ENCODE measurements around the gene KATNAL2.

KATNAL2 gene

GRCh38 chr18:46917803-46918600, 600 bp downstream of the KATNAL2 start:
- Histone ChIP-seq H3K27ac (peak overlapping the region; percentile 83), H3K27me3 (replicated peaks) (no peaks in the 10 kb centered on the region), H3K4me3 (ENCODE audit: low read depth, low read length) (peak overlapping the region; percentile 81), H3K36me3 (replicated peaks) (no peaks in the 10 kb centered on the region)
- in situ Hi-C loops (cut with HindIII; ENCODE audit: low pct_ligation_motif_present, low sequenced_read_pairs): no loop called here
- peak; percentile 41 for DNase-seq
- no peak for TF ChIP-seq CTCF (IDR thresholded peaks at IDR 0.05; ENCODE audit: low read depth, low read length, missing control alignments)

GRCh38 chr18:46920067-46920466, 2.7 kb downstream of the KATNAL2 start:
- H3K27ac ChIP-seq: no peak overlapping the region
- no peak overlapping the region for H3K4me3 ChIP-seq (ENCODE audit: low read depth, low read length)
- H3K36me3 ChIP-seq (replicated peaks): no peaks in the 10 kb centered on the region
- TF ChIP-seq CTCF (IDR thresholded peaks at IDR 0.05; ENCODE audit: low read depth, low read length, missing control alignments): no peak
- H3K27me3 ChIP-seq (replicated peaks): no peaks in the 10 kb centered on the region
- DNase-seq: no peak
- in situ Hi-C loops (cut with HindIII; ENCODE audit: low pct_ligation_motif_present, low sequenced_read_pairs): no loop called here

GRCh38 chr18:46920653-46921052, 3.3 kb downstream of the KATNAL2 start:
- DNase-seq: no peak
- H3K36me3 ChIP-seq (replicated peaks): no peaks in the 10 kb centered on the region
- in situ Hi-C loops (cut with HindIII; ENCODE audit: low pct_ligation_motif_present, low sequenced_read_pairs): no loop called here

GRCh38 chr18:46939337-46939963, 22.0 kb downstream of the KATNAL2 start:
- no peak for TF ChIP-seq CTCF (IDR thresholded peaks at IDR 0.05; ENCODE audit: low read depth, low read length, missing control alignments)
- H3K27me3 ChIP-seq (replicated peaks): no peaks in the 10 kb centered on the region
- in situ Hi-C loops (cut with HindIII; ENCODE audit: low pct_ligation_motif_present, low sequenced_read_pairs): no loop called here
- H3K4me3 ChIP-seq (ENCODE audit: low read depth, low read length): no peak overlapping the region
- H3K27ac ChIP-seq: no peak overlapping the region
- peak; percentile 24 for DNase-seq
- no peaks in the 10 kb centered on the region for H3K36me3 ChIP-seq (replicated peaks)

More at GRCh38 chr18:46920653-46921052, 3.3 kb downstream of the KATNAL2 start:
- Histone ChIP-seq H3K27me3 (replicated peaks) (no peaks in the 10 kb centered on the region), H3K4me3 (ENCODE audit: low read depth, low read length) (no peak overlapping the region), H3K27ac (no peak overlapping the region)
- no peak for TF ChIP-seq CTCF (IDR thresholded peaks at IDR 0.05; ENCODE audit: low read depth, low read length, missing control alignments)

GRCh38 chr18:46939998-46940571, 22.7 kb downstream of the KATNAL2 start:
- in situ Hi-C loops (cut with HindIII; ENCODE audit: low pct_ligation_motif_present, low sequenced_read_pairs): no loop called here
- no peak for TF ChIP-seq CTCF (IDR thresholded peaks at IDR 0.05; ENCODE audit: low read depth, low read length, missing control alignments)
- no peak for DNase-seq
- no peak overlapping the region for H3K4me3 ChIP-seq (ENCODE audit: low read depth, low read length)
- no peaks in the 10 kb centered on the region for H3K36me3 ChIP-seq (replicated peaks)
- H3K27me3 ChIP-seq (replicated peaks): no peaks in the 10 kb centered on the region
- no peak overlapping the region for H3K27ac ChIP-seq

Data from brain microvascular endothelial cell (primary cell).